Measurements from ENCODE around the gene IYD. TPM values are rescaled to one million over a fixed set of nuclear protein-coding genes. Genes with fewer than 3 reads are reported as not detected.

IYD gene
- polyA plus RNA-seq, 1 of the 3 experiments (the other 2 are of a cell fraction) = not detected

- no peaks in the 10 kb centered on the region for H3K36me3 ChIP-seq (replicated peaks in 1 of 2; ENCODE audit: control insufficient read depth in 1 of 2, insufficient read depth in 2 of 2, low read length in 1 of 2)
- 38% methylated on average over 16 of the region's 21 CpGs for WGBS (ENCODE audit: low lambda C conversion rate)
- H3K4me3 ChIP-seq (ENCODE audit: low read depth in 2 of 2, low read length in 1 of 2) = no peak overlapping the region
- H3K9me2 ChIP-seq = no peaks in the 10 kb centered on the region
- no peaks in the 10 kb centered on the region for H4K20me1 ChIP-seq (ENCODE audit: insufficient read depth)
- H3F3A ChIP-seq (replicated peaks; ENCODE audit: insufficient read depth) = no peaks in the 10 kb centered on the region
- no peaks in the 10 kb centered on the region for H3K4me1 ChIP-seq (ENCODE audit: control insufficient read depth in 1 of 2, insufficient read depth in 2 of 2, low read depth in 1 of 2, low read length in 1 of 2)
- CTCF ChIA-PET = no interaction called here
- TF ChIP-seq MXI1 (IDR thresholded peaks at IDR 0.05; ENCODE audit: low read depth, low read length) (no peak), TEAD4 (IDR thresholded peaks at IDR 0.05; ENCODE audit: borderline replicate concordance, insufficient read depth) (no peak), YY1 (IDR thresholded peaks at IDR 0.05; ENCODE audit: low read depth) (no peak), EZH2phosphoT487 (IDR thresholded peaks at IDR 0.05; ENCODE audit: borderline replicate concordance, low read depth) (no peak), POLR2AphosphoS5 (IDR thresholded peaks at IDR 0.05; ENCODE audit: low read depth, low read length) (no peak), TCF12 (IDR thresholded peaks at IDR 0.05) (no peak), MEF2A (IDR thresholded peaks at IDR 0.05; ENCODE audit: borderline replicate concordance, low read depth) (no peak), NFIC (IDR thresholded peaks at IDR 0.05; ENCODE audit: borderline replicate concordance) (no peak), RAD21 (IDR thresholded peaks at IDR 0.05; ENCODE audit: low read length) (no peak), GATA2 (CRISPR knock-in tag; IDR thresholded peaks at IDR 0.05) (no peak), RXRA (IDR thresholded peaks at IDR 0.05; ENCODE audit: borderline replicate concordance, low read depth) (no peak), TAF1 (IDR thresholded peaks at IDR 0.05; ENCODE audit: borderline replicate concordance, low read depth, low read length) (no peak), RCOR1 (IDR thresholded peaks at IDR 0.05; ENCODE audit: low read length) (no peak), EP300 (IDR thresholded peaks at IDR 0.05; ENCODE audit: borderline replicate concordance in 1 of 2, low read depth in 1 of 2, low read length in 1 of 2) (no peak), ELF1 (IDR thresholded peaks at IDR 0.05) (no peak), IRF3 (IDR thresholded peaks at IDR 0.05; ENCODE audit: low read depth, low read length) (no peak), SIN3A (IDR thresholded peaks at IDR 0.05; ENCODE audit: borderline replicate concordance, low read depth, low read length) (no peak)
- TF ChIP-seq, protein P1, sequence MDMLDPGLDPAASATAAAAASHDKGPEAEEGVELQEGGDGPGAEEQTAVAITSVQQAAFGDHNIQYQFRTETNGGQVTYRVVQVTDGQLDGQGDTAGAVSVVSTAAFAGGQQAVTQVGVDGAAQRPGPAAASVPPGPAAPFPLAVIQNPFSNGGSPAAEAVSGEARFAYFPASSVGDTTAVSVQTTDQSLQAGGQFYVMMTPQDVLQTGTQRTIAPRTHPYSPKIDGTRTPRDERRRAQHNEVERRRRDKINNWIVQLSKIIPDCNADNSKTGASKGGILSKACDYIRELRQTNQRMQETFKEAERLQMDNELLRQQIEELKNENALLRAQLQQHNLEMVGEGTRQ (IDR thresholded peaks at IDR 0.05; ENCODE audit: borderline replicate concordance, low read depth, low read length) = no peak
- TF ChIP-seq, protein P2, sequence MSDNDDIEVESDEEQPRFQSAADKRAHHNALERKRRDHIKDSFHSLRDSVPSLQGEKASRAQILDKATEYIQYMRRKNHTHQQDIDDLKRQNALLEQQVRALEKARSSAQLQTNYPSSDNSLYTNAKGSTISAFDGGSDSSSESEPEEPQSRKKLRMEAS (IDR thresholded peaks at IDR 0.05; ENCODE audit: low read depth) = no peak
- TF ChIP-seq, protein P3, sequence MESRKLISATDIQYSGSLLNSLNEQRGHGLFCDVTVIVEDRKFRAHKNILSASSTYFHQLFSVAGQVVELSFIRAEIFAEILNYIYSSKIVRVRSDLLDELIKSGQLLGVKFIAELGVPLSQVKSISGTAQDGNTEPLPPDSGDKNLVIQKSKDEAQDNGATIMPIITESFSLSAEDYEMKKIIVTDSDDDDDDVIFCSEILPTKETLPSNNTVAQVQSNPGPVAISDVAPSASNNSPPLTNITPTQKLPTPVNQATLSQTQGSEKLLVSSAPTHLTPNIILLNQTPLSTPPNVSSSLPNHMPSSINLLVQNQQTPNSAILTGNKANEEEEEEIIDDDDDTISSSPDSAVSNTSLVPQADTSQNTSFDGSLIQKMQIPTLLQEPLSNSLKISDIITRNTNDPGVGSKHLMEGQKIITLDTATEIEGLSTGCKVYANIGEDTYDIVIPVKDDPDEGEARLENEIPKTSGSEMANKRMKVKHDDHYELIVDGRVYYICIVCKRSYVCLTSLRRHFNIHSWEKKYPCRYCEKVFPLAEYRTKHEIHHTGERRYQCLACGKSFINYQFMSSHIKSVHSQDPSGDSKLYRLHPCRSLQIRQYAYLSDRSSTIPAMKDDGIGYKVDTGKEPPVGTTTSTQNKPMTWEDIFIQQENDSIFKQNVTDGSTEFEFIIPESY (IDR thresholded peaks at IDR 0.05; ENCODE audit: borderline replicate concordance, low read depth) = no peak
- H3K27me3 ChIP-seq (ENCODE audit: insufficient read depth) = no peaks in the 10 kb centered on the region
- H3K4me2 ChIP-seq = no peak overlapping the region
- no peaks in the 10 kb centered on the region for H3K79me2 ChIP-seq (ENCODE audit: insufficient read depth)
- no peak overlapping the region for H2AFZ ChIP-seq (ENCODE audit: low read depth)
- no peak overlapping the region for H3K27ac ChIP-seq (ENCODE audit: low read depth in 2 of 2, low read length in 1 of 2)
- no peak overlapping the region for H3K9ac ChIP-seq
- no peaks in the 10 kb centered on the region for H3K9me3 ChIP-seq
- DNase-seq = no peak
- POLR2A ChIA-PET = no interaction called here
Observed at GRCh38 chr6:150332939-150333584, 35.8 kb upstream of the IYD start.
